HFFc6 (cell line): ENCODE data around the gene ESPN. TPM values are rescaled to one million over a fixed set of nuclear protein-coding genes. Genes with fewer than 3 reads are reported as not detected.

Experiments used
- DNase-seq: peaks from one replicate; pipeline ENCODE4 v3.0.0-alpha.2; 2018
- H3K27ac Mint-ChIP-seq: 2 replicates; pipeline ENCODE4 v1.8.0; 2020; ENCODE audit warnings: mild to moderate bottlenecking, mixed read lengths
- H3K27me3 Mint-ChIP-seq: 2 replicates; pipeline ENCODE4 v1.8.0; 2021; ENCODE audit warnings: mild to moderate bottlenecking, moderate library complexity, mixed read lengths; ENCODE audit not compliant: insufficient read depth
- H3K36me3 Mint-ChIP-seq: 2 replicates; pipeline ENCODE4 v1.8.0; 2021; ENCODE audit warnings: low read depth, mixed read lengths
- H3K4me1 Mint-ChIP-seq: 2 replicates; pipeline ENCODE4 v1.8.0; 2020; ENCODE audit warnings: low read depth, mixed read lengths
- H3K4me3 Mint-ChIP-seq: 2 replicates; pipeline ENCODE4 v1.8.0; 2020; ENCODE audit warnings: mild to moderate bottlenecking, moderate library complexity, mixed read lengths
- H3K9me3 Mint-ChIP-seq: 2 replicates; pipeline ENCODE4 v1.8.0; 2020; ENCODE audit warnings: mild to moderate bottlenecking, mixed read lengths
- total RNA-seq, 6 experiments: library from RNA; stranded (reverse); fragmentation: NEBNext Ultra II Directional; extraction: Animal tissue kit (Norgen Biotek cat#: 25700); gene quantifications; 2 replicates in 1 of 6; 3 replicates in 5 of 6; pipeline ENCODE4 v1.2.3, GENCODE V29; 2021
- TF ChIP-seq, protein P1 (sequence below): fragments of 200-600 bp; sonication (generic); IDR thresholded peaks from 2 replicates; pipeline ENCODE4 v1.5.0; 2021; ENCODE audit warnings: antibody characterized with exemption, mild to moderate bottlenecking

ESPN gene
- total RNA-seq, 6 experiments from 2014 or later: not detected

GRCh38 chr1:6410248-6410893, 14.2 kb upstream of the ESPN start:
- no peaks in the 10 kb centered on the region for H3K36me3 Mint-ChIP-seq
- peaks cover 29% of the 10 kb centered on the region for H3K4me1 Mint-ChIP-seq
- no peak overlapping the region for H3K4me3 Mint-ChIP-seq
- H3K27me3 Mint-ChIP-seq: peaks cover 16% of the 10 kb centered on the region
- no peaks in the 10 kb centered on the region for H3K9me3 Mint-ChIP-seq
- DNase-seq: no peak
- no peak overlapping the region for H3K27ac Mint-ChIP-seq
- TF ChIP-seq, protein P1, sequence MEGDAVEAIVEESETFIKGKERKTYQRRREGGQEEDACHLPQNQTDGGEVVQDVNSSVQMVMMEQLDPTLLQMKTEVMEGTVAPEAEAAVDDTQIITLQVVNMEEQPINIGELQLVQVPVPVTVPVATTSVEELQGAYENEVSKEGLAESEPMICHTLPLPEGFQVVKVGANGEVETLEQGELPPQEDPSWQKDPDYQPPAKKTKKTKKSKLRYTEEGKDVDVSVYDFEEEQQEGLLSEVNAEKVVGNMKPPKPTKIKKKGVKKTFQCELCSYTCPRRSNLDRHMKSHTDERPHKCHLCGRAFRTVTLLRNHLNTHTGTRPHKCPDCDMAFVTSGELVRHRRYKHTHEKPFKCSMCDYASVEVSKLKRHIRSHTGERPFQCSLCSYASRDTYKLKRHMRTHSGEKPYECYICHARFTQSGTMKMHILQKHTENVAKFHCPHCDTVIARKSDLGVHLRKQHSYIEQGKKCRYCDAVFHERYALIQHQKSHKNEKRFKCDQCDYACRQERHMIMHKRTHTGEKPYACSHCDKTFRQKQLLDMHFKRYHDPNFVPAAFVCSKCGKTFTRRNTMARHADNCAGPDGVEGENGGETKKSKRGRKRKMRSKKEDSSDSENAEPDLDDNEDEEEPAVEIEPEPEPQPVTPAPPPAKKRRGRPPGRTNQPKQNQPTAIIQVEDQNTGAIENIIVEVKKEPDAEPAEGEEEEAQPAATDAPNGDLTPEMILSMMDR: no peak

DNA sequence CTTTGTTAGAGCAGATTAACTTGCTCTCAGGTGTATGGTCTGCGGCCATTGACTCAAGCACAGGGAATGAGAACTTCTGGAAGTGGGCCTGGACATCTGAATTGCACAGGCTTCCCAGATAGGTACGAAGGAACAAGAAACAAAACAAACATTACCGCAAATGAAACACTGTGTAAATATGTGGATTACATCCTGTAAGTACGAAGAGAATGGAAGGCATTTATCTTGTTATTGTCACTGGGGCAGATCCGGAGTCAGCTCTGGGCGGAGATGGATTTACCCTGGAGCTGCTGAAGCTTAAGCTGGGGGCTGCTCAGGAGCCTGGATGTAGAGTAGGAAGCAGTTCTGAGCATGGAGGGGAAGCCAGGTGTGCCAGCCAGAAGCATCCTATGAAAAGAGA, 11.7 kb upstream of the ESPN start:
- H3K9me3 Mint-ChIP-seq: no peaks in the 10 kb centered on the region
- peaks cover 30% of the 10 kb centered on the region for H3K27me3 Mint-ChIP-seq
- H3K27ac Mint-ChIP-seq: peak overlapping the region; percentile 1; the same call in 1 of the 2 replicates
- DNase-seq: no peak
- H3K4me3 Mint-ChIP-seq: 0 out of 2 replicates have a peak overlapping the region, but pooled peaks have one; percentile 3
- H3K36me3 Mint-ChIP-seq: no peaks in the 10 kb centered on the region
- TF ChIP-seq, protein P1: no peak
- H3K4me1 Mint-ChIP-seq: peaks cover 35% of the 10 kb centered on the region

DNA sequence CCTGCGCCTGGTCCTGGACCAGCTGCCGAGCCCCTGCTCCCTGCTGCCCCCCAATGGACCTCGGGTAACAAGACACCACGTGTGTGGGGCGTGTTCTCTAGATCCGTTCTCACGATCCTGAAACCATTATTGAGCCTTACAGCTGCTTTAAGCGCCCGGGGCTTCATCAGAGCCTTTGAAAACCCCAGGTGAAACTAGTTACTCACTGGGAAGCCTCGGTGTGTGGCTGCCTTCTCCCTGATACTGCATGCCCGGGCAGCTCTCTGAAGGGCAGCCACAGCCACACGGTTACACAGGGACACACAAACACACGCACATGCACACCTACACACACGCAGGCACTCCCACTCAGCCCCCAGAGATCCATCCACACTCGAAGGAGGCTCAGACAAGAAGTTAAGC, 10.1 kb upstream of the ESPN start:
- DNase-seq: peak; percentile 46
- peaks cover 35% of the 10 kb centered on the region for H3K4me1 Mint-ChIP-seq
- H3K36me3 Mint-ChIP-seq: no peaks in the 10 kb centered on the region
- peaks cover 32% of the 10 kb centered on the region for H3K27me3 Mint-ChIP-seq
- H3K4me3 Mint-ChIP-seq: peak overlapping the region; percentile 78
- 0 out of 2 replicates have a peak overlapping the region, but pooled peaks have one; percentile 45 for H3K27ac Mint-ChIP-seq
- no peaks in the 10 kb centered on the region for H3K9me3 Mint-ChIP-seq
- TF ChIP-seq, protein P1: peak; percentile 75

DNA sequence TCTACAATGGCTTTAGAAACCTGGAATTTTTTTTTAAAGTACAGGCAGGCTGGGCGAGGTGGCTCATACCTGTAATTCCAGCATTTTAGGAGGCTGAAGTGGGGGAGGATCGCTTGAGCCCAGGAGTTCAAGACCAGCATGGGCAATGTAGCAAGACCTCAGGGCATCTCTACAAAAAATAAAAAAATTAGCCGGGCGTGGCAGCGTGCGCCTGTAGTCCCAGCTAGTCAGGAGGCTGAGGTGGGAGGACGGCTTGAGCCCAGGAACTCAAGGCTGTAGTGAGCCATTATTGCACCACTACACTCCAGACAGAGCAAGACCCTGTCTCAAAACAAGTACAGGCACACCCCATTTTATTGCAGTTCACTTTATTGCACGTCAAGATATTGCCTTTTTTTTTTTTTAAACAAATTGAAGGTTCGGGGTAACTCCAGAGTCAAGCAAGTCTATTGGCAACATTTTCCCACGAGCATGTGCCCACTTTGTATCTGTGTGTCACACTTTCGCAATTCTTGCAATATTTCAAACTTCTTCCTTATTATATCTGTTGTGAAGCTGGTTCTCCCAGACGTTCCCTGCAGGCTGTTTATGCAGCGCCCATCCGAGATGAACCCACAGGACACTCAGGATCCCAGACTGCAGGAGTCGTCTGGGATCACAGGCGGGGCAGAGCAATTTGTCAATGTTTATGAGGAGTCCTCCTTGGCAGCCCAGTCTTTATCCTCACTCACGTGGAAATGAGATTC, 9.5 kb upstream of the ESPN start:
- DNase-seq: no peak
- no peak overlapping the region for H3K27ac Mint-ChIP-seq

GRCh38 chr1:6416295-6416656, 8.3 kb upstream of the ESPN start:
- Mint-ChIP-seq H3K27ac (no peak overlapping the region), H3K4me3 (no peak overlapping the region), H3K36me3 (no peaks in the 10 kb centered on the region), H3K9me3 (no peaks in the 10 kb centered on the region), H3K27me3 (peaks cover 38% of the 10 kb centered on the region), H3K4me1 (peaks cover 35% of the 10 kb centered on the region)
- DNase-seq: no peak
- TF ChIP-seq, protein P1: no peak

More for the DNA sequence above, 9.5 kb upstream of the ESPN start:
- no peaks in the 10 kb centered on the region for H3K9me3 Mint-ChIP-seq
- TF ChIP-seq, protein P1: no peak
- H3K27me3 Mint-ChIP-seq: peaks cover 34% of the 10 kb centered on the region
- peaks cover 35% of the 10 kb centered on the region for H3K4me1 Mint-ChIP-seq
- H3K36me3 Mint-ChIP-seq: no peaks in the 10 kb centered on the region
- H3K4me3 Mint-ChIP-seq: peak overlapping the region; percentile 78; the same call in 1 of the 2 replicates
